Lower leg skin (tissue), 3 donors: ENCODE results near the gene NCOA3.

Experiments used
- POLR2A ChIP-seq, 2 donors: fragments of 450-650 bp; IDR thresholded peaks; one replicate each; pipeline ENCODE4 v1.6.1; 2016 to 2017; ENCODE audit warnings: antibody characterized with exemption in 2 of 2, mild to moderate bottlenecking in 1 of 2, moderate library complexity in 1 of 2
- TF ChIP-seq, protein P1 (sequence below), 3 donors: fragments of 450-650 bp; IDR thresholded peaks; one replicate each; pipeline ENCODE4 v1.5.1; 2016; ENCODE audit warnings: antibody characterized with exemption in 3 of 3, mild to moderate bottlenecking in 3 of 3, moderate library complexity in 2 of 3

DNA sequence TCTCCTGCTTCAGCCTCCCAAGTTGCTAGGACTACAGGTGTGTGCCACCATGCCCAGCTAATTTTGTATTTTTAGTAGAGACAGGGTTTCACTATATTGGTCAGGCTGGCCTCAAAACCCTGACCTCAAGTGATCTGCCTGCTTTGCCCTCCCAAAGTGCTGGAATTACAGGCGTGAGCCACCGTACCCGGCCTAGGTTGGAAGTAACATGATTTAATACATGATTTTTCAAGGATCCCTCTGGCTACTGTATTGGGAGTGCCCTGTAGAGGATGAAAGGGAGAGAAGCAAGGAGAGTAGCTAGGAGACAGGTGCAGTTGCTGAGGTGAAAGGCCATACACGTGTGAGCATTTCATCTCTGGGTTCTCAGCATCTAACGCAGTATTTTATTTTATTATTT, 2.6 kb upstream of the NCOA3 start:
- TF ChIP-seq, protein P1, sequence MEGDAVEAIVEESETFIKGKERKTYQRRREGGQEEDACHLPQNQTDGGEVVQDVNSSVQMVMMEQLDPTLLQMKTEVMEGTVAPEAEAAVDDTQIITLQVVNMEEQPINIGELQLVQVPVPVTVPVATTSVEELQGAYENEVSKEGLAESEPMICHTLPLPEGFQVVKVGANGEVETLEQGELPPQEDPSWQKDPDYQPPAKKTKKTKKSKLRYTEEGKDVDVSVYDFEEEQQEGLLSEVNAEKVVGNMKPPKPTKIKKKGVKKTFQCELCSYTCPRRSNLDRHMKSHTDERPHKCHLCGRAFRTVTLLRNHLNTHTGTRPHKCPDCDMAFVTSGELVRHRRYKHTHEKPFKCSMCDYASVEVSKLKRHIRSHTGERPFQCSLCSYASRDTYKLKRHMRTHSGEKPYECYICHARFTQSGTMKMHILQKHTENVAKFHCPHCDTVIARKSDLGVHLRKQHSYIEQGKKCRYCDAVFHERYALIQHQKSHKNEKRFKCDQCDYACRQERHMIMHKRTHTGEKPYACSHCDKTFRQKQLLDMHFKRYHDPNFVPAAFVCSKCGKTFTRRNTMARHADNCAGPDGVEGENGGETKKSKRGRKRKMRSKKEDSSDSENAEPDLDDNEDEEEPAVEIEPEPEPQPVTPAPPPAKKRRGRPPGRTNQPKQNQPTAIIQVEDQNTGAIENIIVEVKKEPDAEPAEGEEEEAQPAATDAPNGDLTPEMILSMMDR (IDR thresholded peaks at IDR 0.05): no peak
- TF ChIP-seq POLR2A (IDR thresholded peaks at IDR 0.05): no peak
